ES-I3 (cell line): ENCODE data around the gene DDAH1.

ENCODE experiments used
- H3K36me3 ChIP-seq: 2 replicates; pipeline ENCODE4 v1.6.1; 2013; ENCODE audit warnings: mild to moderate bottlenecking, low read length, control low read depth, moderate library complexity; ENCODE audit not compliant: insufficient read depth
- H3K4me1 ChIP-seq: 2 replicates; pipeline ENCODE4 v1.6.1; 2013; ENCODE audit warnings: mild to moderate bottlenecking, control low read depth, low read length; ENCODE audit not compliant: insufficient read depth
- H3K9ac ChIP-seq: 2 replicates; pipeline ENCODE4 v1.6.1; 2013; ENCODE audit warnings: low read depth, mild to moderate bottlenecking, low read length, moderate library complexity
- H3K9me3 ChIP-seq: 2 replicates; pipeline ENCODE4 v1.6.1; 2013; ENCODE audit warnings: mild to moderate bottlenecking, low read length, moderate library complexity; ENCODE audit not compliant: control insufficient read depth, insufficient read depth

DDAH1 gene

GRCh38 chr1:85323770-85324169 is 141.2 kb downstream of the DDAH1 start:
- H3K36me3 ChIP-seq, result no peaks in the 10 kb centered on the region; the same call in 1 of the 2 replicates
- no peaks in the 10 kb centered on the region for H3K9me3 ChIP-seq
- no peak overlapping the region for H3K9ac ChIP-seq
- H3K4me1 ChIP-seq, result peaks cover 33% of the 10 kb centered on the region

- Histone ChIP-seq H3K4me1 (peaks cover 22% of the 10 kb centered on the region), H3K9me3 (no peaks in the 10 kb centered on the region), H3K9ac (no peak overlapping the region), H3K36me3 (no peaks in the 10 kb centered on the region; the same call in 1 of the 2 replicates)
These were observed 142.3 kb downstream of the DDAH1 start for GRCh38 chr1:85322655-85323054.

- Histone ChIP-seq H3K9me3 (no peaks in the 10 kb centered on the region), H3K4me1 (peaks cover 17% of the 10 kb centered on the region), H3K9ac (no peak overlapping the region), H3K36me3 (no peaks in the 10 kb centered on the region; the same call in 1 of the 2 replicates)
These were observed 143.6 kb downstream of the DDAH1 start for GRCh38 chr1:85321237-85321964.

GRCh38 chr1:85320371-85321131 is 144.4 kb downstream of the DDAH1 start:
- no peaks in the 10 kb centered on the region; the same call in 1 of the 2 replicates for H3K36me3 ChIP-seq
- no peaks in the 10 kb centered on the region for H3K9me3 ChIP-seq
- H3K9ac ChIP-seq, result no peak overlapping the region
- peaks cover 17% of the 10 kb centered on the region for H3K4me1 ChIP-seq

GRCh38 chr1:85319931-85320330 is 145.0 kb downstream of the DDAH1 start:
- no peak overlapping the region for H3K9ac ChIP-seq
- H3K9me3 ChIP-seq, result no peaks in the 10 kb centered on the region
- no peaks in the 10 kb centered on the region; the same call in 1 of the 2 replicates for H3K36me3 ChIP-seq
- H3K4me1 ChIP-seq, result peaks cover 14% of the 10 kb centered on the region

- H3K36me3 ChIP-seq, result no peaks in the 10 kb centered on the region; the same call in 1 of the 2 replicates
- H3K9ac ChIP-seq, result no peak overlapping the region
- no peaks in the 10 kb centered on the region for H3K9me3 ChIP-seq
- H3K4me1 ChIP-seq, result peaks cover 10% of the 10 kb centered on the region
These were observed 145.5 kb downstream of the DDAH1 start for GRCh38 chr1:85319491-85319890.

GRCh38 chr1:85318217-85318616 is 146.7 kb downstream of the DDAH1 start:
- Histone ChIP-seq H3K9ac (no peak overlapping the region), H3K36me3 (no peaks in the 10 kb centered on the region; the same call in 1 of the 2 replicates), H3K9me3 (no peaks in the 10 kb centered on the region), H3K4me1 (peaks cover 9% of the 10 kb centered on the region)

GRCh38 chr1:85317560-85317959 is 147.4 kb downstream of the DDAH1 start:
- H3K36me3 ChIP-seq, result no peaks in the 10 kb centered on the region; the same call in 1 of the 2 replicates
- no peaks in the 10 kb centered on the region for H3K9me3 ChIP-seq
- peaks cover 9% of the 10 kb centered on the region for H3K4me1 ChIP-seq
- no peak overlapping the region for H3K9ac ChIP-seq

GRCh38 chr1:85316321-85316720 is 148.6 kb downstream of the DDAH1 start:
- H3K9me3 ChIP-seq, result no peaks in the 10 kb centered on the region
- no peaks in the 10 kb centered on the region; the same call in 1 of the 2 replicates for H3K36me3 ChIP-seq
- no peak overlapping the region for H3K9ac ChIP-seq
- peaks cover 9% of the 10 kb centered on the region for H3K4me1 ChIP-seq

- H3K4me1 ChIP-seq, result peaks cover 9% of the 10 kb centered on the region
- no peaks in the 10 kb centered on the region; the same call in 1 of the 2 replicates for H3K36me3 ChIP-seq
- no peak overlapping the region for H3K9ac ChIP-seq
These were observed 149.2 kb downstream of the DDAH1 start for GRCh38 chr1:85315789-85316188.

GRCh38 chr1:85314726-85315125 is 150.2 kb downstream of the DDAH1 start:
- no peaks in the 10 kb centered on the region; the same call in 1 of the 2 replicates for H3K4me1 ChIP-seq
- no peaks in the 10 kb centered on the region for H3K9me3 ChIP-seq
- no peak overlapping the region for H3K9ac ChIP-seq
- no peaks in the 10 kb centered on the region for H3K36me3 ChIP-seq

More at GRCh38 chr1:85315789-85316188, 149.2 kb downstream of the DDAH1 start:
- no peaks in the 10 kb centered on the region for H3K9me3 ChIP-seq

- Histone ChIP-seq H3K36me3 (no peaks in the 10 kb centered on the region), H3K4me1 (peaks cover 3% of the 10 kb centered on the region), H3K9ac (no peak overlapping the region), H3K9me3 (no peaks in the 10 kb centered on the region)
These were observed 150.9 kb downstream of the DDAH1 start for GRCh38 chr1:85313888-85314696.

- Histone ChIP-seq H3K9ac (no peak overlapping the region), H3K4me1 (peaks cover 11% of the 10 kb centered on the region), H3K36me3 (no peaks in the 10 kb centered on the region), H3K9me3 (no peaks in the 10 kb centered on the region)
These were observed 153.1 kb downstream of the DDAH1 start for GRCh38 chr1:85311818-85312217.

GRCh38 chr1:85308833-85309350 is 156.1 kb downstream of the DDAH1 start:
- Histone ChIP-seq H3K9ac (peak overlapping the region; percentile 12; the same call in 1 of the 2 replicates), H3K4me1 (peaks cover 11% of the 10 kb centered on the region), H3K9me3 (no peaks in the 10 kb centered on the region), H3K36me3 (no peaks in the 10 kb centered on the region)
